Cerebellar nuclear complex (tissue), 1 donor: ENCODE measurements around the gene MRPS24.

Source experiments
- DNase-seq, 2 experiments: peaks; one replicate each; lab custom pipeline; 2025; lab: John Stamatoyannopoulos, UW

MRPS24 gene

DNA sequence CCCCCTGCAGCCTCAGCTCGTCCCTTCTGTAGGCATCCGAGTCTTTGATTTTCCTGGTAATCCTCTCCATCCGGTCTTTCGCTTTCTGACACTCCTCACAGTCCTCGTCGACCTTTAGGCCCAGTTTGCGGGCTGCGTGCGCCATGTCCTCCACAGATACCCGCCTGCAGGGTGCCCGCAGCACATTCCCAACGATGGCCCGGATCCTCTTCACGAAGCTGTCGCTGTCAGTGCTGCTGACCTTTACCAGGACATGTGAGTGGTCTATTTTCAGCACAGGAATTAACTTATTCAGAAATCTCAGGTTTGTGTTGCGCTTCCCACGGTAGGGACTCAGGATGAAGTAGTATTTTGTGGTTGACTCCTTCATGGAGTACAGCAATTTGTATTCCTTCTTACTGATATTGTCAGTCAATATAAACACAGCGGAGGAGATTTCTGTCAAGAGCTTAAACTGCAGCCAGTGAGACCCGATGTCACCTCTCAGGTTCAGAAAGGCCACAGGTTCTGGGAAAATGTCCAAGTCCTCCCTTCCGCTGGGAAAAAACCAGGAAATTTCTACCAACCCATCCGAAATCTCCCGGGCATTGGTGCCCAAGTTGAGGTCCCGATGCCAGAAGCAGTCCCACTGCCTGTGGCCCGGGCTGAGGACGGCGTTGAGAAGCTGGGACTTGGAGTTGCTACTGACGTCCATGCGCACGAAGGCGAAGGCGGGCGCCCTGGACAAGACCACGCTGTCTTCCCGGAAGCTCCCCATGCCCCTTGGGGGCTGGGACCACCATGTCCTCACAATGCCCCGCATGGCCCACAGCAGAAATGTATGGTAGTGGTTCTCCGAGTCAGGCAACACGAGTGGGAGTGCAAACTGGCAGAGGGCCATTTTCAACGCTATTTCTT is 8.9 kb upstream of the MRPS24 start:
- DNase-seq = no peak

DNA sequence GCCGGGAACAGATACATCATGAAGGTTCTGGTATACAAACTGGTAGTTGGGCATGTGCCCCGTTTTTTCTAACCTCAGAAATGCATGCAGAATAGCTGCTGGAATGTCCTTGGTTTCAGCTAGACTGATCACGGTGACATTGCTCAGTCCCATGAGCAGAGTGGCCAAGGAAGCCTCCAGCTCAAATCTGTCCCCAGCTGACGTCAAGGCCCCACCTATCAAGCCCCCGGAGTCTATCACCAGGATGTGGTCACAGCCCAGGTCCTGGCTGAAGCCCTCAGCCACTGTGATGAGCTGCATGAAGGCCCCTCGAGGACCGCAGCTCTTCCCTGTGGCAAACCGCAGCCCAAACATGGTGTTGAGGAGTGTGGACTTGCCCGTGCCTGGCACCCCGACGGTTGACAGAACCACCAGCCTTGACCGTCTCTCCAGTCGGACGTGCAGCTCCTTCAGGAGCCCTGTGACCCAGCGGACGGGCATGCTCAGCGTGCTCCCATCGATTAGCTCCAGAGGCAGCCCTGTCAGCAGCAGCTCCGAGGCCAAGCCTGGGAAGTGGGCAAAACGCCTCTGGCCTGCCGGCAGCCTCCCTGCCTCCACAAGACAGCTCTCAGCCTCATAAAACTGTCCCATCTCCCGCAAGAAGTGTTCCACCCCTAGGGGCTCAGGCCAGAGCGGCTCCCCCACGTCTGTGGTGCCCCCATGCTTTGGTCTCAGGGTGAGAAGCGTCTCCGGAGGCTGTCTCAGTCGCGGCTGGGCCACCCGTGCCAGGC is 7.8 kb upstream of the MRPS24 start:
- DNase-seq = no peak

DNA sequence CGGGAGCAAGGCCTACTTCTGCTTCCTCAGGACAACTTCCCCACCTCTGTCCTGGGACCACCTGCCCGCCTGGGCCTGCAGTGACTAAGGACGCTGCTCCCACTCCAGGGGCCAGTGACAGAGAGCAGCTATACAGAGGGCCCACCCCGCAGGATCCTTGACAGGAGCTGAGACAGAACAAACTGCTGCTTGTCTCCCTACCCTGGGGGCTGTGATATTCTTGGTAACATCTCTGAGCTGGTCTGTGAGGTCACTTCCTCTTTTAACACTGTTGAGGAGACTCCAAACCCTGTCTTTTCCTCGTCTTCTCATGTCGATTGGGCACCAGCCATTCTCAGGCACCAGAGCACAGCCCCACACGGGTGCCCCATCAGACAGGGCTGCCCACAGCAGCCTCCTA is 6.9 kb upstream of the MRPS24 start:
- DNase-seq = no peak

DNA sequence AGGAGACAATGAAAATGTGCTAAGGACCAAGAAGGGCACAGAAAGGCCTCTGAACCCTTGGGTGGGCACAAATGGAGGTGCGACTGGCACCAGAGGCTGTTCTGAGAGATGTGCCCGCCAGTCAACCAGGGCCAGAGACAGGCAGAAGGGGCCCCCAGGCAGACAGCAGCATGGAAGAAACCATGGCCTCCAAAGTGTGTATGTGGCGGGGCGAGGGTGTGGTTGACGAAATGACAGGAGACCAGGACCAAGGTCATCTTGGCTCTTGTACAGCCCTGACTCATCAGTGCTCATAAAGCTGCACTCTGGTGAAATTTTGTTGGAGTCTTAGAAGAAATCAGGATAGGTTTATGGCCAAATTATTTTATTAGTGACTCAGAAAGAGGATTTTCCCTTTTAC is 4.0 kb upstream of the MRPS24 start:
- DNase-seq = no peak

DNA sequence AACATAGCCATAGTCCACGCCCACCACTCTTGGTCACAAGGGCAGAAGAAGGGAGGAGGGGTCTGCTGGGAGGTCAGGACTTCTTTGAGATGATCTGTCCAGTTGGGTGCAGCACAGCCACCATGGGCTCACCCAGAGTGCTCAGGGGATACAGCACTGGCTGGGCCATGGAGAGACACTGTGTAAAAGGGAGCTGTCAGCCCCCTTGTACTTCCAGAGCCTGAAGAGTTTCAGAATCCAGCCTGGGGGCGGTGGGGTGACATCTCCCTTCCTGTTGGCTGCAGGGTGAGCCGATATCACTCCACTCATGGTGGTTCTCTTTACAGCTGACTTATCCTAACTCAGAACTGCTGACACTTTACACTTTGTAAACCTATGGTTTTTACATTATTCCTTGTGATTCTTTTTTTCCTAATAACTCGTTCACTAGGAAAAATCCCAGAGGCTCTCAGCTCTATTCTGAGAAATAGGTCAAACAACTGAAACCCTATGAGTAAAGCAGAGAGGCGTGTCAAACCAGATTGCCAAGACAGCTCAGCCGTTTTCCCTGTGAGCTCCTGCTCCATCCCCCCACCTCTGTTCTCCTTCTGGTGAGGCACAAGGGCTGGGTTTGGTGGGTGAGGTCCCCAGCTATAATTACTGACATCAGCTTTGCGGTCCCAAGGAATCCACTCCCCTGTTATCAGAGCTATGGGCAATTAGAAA is 3.2 kb upstream of the MRPS24 start:
- DNase-seq = no peak

DNA sequence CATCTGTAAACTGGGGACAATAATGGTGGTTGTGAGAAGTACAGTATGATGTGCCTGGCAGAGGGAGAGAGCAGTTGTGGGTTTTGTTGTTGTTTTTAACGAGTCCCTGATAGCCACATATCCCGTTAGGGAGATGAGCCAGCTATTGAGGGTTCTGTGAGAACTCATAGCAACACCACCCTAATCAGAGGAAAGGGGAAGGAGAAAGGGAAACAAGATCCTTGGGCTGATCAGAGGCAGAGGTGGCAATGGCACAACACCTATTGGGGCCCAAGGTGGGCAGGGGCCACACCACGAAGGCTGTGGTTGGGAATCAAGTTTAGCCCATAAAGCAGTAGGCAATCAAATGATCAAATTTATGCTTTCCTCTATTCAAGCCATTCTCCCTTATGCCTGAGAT is 1.7 kb upstream of the MRPS24 start:
- no peak for DNase-seq

DNA sequence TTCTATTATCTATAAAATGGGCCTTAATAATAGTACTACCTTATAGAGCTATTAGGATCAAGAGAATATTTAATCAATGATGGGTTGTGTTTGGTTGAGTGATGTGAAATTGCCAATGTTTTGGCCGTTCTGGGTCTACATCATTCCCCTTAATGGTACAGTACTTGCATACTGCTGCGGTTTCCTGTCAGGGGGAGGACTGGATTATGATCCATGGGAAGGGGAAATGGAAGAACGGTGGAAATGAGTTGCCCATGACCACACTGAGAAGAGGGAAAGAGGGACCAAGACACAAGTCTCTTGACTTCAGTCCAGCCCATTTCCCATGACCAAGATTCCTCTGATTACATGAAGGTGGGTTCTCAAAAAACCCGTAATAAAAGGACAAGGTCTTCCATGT is 999 bp upstream of the MRPS24 start:
- no peak for DNase-seq

DNA sequence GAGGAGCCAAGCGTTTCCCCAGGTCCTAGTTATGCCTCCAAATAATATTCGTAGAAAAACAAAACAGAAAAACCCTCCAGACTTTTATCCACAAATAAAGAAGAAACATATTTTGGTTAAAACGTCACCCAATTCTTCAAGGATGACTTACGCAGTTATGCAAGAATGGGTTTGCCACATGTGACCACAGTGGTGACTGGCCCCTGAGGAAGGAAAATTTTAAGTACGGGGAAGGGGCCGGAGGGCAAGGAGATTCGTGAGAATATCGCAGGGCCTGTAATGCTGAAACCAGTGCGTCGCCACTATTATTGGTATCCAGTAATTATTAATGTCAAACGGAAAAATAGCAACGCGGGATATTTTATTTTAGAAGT is 537 bp upstream of the MRPS24 start:
- DNase-seq = no peak

DNA sequence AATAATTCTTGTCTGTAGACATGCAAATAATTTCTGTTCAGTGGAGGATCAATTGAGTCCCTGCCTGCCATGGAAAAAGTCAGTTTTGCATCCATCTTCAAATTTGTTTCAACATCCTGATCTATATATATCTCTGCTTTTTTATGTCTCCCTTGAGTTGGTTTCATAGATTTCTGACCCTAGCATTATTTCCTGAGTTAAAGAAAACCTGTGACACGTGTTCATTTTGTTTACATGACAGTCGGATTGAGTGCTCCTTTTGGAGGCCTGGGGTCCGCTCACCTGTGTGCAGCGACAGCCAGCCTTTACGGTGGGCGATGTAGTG is 674 bp downstream of the MRPS24 start:
- no peak for DNase-seq

DNA sequence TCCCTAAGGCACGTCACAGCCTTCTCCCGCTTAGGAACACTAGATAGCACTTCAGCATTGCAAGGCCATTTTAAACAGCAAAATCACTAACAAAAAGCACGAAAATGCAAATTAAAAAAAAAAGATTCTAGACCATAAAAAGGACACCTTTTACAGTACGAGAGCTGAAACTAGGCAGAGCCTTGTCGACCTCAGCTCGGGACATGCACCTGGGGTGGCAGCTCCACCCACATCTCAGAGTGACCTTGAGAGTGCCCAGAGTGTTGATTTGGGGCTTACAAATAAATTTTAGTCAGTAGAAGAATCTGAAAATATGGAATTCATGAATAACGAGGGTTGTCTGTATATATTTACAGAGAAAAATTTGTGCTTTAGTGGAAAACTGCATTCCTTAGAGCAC is 1.1 kb downstream of the MRPS24 start:
- DNase-seq = no peak

DNA sequence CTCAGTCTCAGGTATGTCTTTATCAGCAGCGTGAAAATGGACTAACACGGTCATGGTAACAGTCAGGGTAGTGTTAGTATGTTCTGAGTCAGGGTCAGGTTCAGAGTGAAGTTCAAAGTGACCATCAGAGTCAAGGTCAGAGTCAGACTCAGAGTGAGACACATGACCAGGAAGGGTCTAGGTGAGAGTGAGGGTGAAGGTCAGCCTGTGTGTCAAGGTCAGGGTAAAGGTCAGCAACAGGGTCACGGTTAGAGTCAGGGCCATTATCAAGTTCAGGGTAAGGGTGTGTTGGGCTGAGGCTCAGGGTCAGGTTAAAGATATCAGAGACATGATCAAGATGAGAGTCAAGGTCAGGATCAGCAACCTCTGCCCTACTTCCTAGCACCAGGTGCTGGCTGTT is 4.0 kb downstream of the MRPS24 start:
- DNase-seq = no peak

DNA sequence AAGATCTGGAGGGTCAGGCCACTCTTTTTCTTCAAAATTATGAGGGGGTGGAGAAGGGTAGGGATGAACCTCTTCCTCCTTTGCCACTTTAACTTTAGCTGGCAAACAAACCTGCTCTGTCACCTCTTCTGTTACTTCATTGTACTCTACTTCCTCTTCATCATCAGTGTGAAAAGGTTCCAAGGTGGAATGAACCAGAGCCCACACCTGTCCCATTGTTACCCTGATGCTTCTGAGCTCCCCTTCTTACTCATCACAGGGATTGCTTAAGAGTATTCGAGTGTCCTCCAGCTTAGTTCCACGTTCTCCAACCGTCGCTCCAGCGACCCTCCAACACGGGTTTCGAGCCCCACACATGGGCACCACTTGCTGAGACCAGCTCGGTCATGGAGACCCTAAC is 5.2 kb downstream of the MRPS24 start:
- no peak for DNase-seq

DNA sequence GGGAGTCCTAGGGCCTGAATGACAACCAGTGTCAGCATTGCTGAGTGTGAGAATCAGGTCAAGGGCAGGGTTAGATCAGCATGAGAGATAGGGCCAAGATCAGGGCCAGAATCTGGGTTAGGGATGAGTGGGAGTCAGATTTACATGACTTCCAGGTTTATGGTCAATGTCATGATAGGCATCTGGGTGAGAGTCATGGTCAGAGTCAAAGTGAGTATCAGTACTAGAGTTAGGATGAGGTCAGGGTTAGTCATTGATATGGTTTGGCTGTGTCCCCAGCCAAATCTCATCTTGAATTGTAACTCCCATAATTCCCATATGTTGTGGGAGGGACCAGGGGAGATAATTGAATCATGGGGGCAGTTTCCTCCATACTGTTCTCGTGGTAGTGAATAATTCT is 12.3 kb downstream of the MRPS24 start:
- DNase-seq = no peak

DNA sequence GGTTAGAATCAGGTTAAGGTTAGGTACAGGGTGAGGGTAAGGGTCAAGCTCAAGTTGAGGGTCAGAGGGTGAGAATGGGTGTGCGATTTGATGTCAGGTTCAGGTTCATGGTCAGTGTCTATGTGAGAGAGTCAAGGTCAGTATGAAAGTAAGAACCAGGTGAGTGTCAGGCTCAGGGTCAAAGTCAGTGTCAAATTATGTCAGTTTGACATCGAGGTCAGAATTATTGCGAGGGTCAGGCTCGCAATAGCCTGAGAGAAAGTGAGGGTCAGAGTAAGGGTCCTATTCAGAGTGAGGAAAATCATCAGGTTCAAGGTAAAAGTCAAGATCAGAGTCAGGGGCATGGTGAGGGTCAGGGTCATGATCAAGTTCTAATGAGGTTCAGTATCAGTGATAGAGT is 13.0 kb downstream of the MRPS24 start:
- DNase-seq = no peak

DNA sequence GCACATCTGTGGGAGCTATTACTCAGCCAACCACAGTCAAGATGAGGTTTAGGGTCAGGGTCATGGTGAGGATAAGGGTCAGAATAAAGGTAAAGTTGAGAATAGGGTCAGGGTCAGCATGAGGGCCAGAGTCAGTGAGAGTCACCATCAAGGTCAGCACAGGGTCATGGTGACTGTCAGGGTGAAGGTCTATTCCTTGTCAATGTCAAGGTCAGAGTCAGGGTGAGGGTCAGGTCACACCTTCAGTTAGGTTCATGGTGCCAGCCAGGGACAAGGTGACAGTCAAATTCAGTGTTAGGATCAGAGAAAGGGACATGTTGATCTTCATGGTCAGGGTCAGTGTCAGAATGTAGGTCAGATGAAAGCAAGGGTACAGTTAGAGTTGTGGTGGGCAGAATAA is 14.1 kb downstream of the MRPS24 start:
- no peak for DNase-seq

DNA sequence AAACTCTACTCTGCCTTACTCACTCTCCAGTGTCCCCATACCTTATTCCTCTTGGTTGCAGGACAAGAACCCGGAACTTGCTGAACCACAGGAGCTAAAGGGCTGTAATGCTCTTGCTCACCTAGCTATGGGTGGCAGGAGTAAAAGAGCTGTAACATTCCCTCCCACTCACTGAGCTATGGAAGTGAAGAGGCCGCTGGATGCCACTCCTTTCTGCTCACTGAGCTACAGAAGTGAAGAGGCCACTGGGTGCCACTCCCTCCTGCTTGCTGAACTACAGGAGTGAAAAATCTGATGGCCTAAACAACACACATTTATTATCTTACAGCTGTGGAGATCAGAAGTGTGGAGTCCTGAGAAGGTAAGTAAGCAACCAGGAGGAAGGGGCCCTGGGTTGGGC is 17.5 kb downstream of the MRPS24 start:
- DNase-seq = no peak

DNA sequence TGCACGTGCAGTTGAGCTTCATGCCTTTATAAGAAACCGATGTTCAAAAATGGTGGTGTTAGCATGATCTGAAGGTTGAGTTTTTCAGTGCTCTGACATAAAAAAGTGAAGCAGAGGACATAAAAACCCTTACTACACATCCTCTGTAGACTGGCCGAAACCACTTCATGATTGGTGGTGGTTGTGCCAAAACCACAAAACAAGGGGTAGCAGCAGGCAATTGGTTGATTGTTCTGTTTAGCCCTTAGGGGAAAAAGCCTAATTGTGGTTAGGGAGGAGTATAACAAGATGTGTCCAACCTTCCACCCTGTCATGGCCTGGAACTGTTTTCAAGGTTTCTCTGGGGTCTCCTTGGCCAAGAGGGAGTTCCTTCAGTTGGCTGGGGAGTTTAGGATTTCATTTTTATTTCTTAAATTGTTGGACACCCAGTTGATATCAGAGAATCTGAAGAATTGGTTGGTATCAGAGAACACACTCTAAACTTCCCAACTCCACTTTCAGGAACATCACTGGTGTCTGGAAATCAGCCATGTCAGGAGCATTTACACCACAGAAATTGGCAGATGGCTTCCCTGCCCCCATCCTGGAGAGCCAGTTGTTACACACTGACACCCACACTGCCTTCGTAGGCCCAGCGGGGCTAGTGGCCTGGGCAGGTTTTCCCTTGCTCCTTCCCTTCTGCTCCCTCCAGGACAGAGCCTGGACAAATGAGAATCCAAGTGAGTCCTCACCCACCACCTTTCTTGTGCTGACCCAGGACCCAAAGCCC is 18.8 kb downstream of the MRPS24 start:
- DNase-seq = no peak

DNA sequence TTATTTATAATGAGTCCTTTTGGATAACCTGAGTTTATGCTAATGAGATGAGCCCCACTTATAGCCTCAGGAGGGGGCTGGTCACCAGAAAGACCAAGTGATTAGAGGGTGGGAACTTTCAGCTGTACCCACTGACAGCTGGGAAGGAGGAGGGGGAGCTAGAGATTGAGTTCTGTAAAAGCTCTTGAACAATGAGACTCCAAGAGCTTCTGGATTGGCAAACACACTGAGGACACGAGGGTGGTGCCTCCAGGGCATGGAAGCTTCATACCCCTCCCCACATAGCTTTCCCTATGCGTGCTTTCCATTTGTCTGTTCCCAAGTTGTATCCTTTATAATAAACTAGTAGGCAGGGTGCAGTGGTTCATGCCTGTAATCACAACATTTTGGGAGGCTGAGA is 20.3 kb downstream of the MRPS24 start:
- DNase-seq = no peak

DNA sequence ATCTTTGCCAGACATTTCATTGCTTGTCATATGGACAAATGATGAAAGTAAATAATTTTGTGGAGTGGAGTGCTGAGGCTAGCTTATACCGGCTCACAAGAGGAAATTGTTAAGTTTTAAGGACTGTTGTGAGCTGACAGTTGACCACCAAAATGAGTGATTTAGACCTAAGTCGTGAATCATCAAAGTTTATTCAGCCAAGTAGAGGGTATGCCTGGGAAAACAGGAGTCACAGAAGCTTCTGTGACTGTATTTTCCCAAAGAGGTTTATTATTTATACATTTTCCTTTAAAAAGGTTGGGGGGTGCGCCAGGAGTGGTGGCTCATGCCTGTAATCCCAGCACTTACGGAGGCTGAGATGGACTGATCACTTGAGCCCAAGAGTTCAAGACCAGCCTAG is 21.8 kb downstream of the MRPS24 start:
- no peak for DNase-seq

DNA sequence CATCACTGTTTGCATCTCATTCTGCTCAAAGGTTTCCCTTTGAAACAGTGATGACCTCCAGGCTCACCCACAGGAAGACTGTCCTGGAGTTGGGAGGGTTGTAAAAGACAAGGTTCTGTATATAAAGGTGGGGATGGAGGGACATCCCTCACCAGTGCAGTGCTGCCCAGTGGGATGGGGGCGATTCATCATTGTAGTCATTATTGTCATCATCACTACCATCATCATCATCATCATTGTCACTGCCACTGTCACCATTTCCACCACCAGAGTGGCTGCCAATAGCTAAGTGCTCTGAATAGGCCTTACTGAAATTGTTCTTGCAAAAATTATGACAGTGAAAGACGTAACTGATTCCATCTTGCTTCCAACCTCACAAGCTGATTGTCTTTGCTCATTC is 24.7 kb downstream of the MRPS24 start:
- DNase-seq = no peak

DNA sequence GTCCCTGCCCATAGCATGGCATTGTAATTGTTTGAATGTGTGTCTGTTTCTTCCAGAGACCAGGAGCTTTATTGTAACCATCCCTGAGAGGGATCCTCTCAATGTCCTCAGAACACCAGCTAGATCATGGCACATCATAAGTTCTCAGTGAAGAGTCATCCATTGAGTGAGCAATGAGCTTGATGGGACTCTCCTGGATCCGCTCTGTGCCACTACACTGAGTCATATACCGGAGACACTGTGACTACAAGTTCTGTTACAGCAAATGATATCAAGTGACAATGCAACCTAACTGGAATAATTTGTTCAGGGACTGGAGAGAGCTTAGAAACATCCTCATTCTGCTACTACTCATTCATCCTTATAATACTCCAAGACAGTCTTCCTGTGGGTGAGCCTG is 25.1 kb downstream of the MRPS24 start:
- no peak for DNase-seq

DNA sequence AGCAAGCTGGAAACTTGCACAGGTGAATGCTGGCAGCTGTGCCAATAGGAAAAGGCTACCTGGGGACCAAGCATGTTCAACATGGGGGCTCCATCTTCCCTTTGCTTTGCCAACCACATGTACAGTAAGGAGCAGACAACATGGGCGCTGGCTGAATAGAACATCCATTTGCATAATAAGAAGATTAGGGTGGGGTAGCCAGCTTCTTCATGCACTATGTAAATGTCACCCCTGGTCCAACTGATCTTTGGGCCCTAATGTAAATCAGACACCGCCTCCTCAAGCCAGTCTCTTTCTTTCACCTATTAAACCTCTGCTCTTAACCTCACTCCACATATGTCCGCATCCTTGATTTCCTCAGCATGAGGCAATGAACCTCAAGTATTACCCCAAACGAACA is 26.0 kb downstream of the MRPS24 start:
- DNase-seq = no peak
